GM12891 (cell line): ENCODE measurements around the gene SOCS7.

Source experiments
- POLR2A ChIP-seq: IDR thresholded peaks from 2 replicates; pipeline ENCODE4 v1.6.1; 2011; ENCODE audit warnings: low read depth, low read length, control low read depth
- POLR2AphosphoS5 ChIP-seq: IDR thresholded peaks from 2 replicates; pipeline ENCODE4 v1.6.1; 2011; ENCODE audit warnings: low read depth, low read length, control low read depth

GRCh38 chr17:38329284-38329683 lies 22.4 kb upstream of the SOCS7 start:
- TF ChIP-seq POLR2AphosphoS5 (no peak), POLR2A (no peak)
